GM13977 (cell line): ENCODE data around the gene LTBP1.

Experiments used
- DNase-seq: peaks from one replicate; pipeline ENCODE4 v3.0.0; 2012; ENCODE audit warnings: low spot score
- in situ Hi-C: fragments of 300-500 bp; cut with MboI; formaldehyde crosslinking; loops from one replicate; pipeline ENCODE4 v1.12.0; 2022; ENCODE audit warnings: low sequenced_read_pairs, low pct_unique_long_range_greater_than_20kb, mixed read lengths, inconsistent platforms; ENCODE audit not compliant: unreplicated experiment
- TF ChIP-seq, protein P1 (sequence below): IDR thresholded peaks from 2 replicates; pipeline ENCODE4 v1.5.1; 2012; ENCODE audit warnings: mild to moderate bottlenecking, control low read depth; ENCODE audit not compliant: insufficient read depth; ENCODE audit errors: extremely low read depth, missing control alignments

LTBP1 gene

DNA sequence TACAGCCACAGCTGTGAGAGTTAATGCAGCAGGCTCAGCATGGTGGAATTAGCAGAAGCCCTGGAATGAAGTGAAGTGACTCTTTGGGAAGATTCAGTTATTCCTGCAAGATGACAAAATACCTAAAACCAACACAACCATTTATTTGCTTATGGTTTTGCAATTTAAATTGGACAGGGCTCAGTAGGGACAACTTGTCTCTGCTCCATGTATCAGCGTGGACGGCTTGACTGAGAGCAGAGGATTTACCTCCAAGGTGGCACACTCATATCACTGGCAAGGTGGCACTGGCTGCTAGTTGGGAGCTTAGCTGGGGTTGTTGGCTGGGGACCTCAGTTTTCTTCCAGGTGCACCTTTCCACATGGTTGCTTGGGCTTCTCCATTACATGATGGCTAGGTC lies 58.3 kb downstream of the LTBP1 start:
- DNase-seq = no peak
- in situ Hi-C loops = no loop called here
- TF ChIP-seq, protein P1, sequence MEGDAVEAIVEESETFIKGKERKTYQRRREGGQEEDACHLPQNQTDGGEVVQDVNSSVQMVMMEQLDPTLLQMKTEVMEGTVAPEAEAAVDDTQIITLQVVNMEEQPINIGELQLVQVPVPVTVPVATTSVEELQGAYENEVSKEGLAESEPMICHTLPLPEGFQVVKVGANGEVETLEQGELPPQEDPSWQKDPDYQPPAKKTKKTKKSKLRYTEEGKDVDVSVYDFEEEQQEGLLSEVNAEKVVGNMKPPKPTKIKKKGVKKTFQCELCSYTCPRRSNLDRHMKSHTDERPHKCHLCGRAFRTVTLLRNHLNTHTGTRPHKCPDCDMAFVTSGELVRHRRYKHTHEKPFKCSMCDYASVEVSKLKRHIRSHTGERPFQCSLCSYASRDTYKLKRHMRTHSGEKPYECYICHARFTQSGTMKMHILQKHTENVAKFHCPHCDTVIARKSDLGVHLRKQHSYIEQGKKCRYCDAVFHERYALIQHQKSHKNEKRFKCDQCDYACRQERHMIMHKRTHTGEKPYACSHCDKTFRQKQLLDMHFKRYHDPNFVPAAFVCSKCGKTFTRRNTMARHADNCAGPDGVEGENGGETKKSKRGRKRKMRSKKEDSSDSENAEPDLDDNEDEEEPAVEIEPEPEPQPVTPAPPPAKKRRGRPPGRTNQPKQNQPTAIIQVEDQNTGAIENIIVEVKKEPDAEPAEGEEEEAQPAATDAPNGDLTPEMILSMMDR = no peak

- in situ Hi-C loops = no loop called here
- no peak for DNase-seq
Measured at GRCh38 chr2:33008716-33009115, 62.0 kb downstream of the LTBP1 start.

GRCh38 chr2:33009249-33009648 lies 62.5 kb downstream of the LTBP1 start:
- no peak for DNase-seq
- in situ Hi-C loops = no loop called here
- TF ChIP-seq, protein P1 = no peak

More at GRCh38 chr2:33008716-33009115, 62.0 kb downstream of the LTBP1 start:
- TF ChIP-seq, protein P1 = no peak

DNA sequence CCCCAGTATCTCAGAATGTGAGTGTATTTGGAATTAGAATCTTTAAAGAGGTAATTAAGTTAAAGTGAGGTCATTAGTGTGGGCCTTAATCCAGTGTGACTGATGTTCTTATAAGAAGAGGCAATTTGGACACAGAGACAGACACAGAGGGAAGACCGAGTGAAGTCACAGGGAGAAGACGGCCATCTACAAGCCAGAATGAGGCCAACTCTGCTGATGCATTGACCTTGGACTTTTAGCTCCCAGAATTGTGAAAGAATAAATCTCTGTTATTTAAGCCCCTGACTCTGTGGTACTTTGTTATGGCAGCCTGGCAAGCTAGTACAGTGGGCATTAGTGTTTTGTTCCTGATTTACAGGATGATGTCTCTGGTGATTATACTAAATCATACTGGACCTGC lies 64.6 kb downstream of the LTBP1 start:
- no peak for DNase-seq
- TF ChIP-seq, protein P1 = no peak
- in situ Hi-C loops = no loop called here

DNA sequence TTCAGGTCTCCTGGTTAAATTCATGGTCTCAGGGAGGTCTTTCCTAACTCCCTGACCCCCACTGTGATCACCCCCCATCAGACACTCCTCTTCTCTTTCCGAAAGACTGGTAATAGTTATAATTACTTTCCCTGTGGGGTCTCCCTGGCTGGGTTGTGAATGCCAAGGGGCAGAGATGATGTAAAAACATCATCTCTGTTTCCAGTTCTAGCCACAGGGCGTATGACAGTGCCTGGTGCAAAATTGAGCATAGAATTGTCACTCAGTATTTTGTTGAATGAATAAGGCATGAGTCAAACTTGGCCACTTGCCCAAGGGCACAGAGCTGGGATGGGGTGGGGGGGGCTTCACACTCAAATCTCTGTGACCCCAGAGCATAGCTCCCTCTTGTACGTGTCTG lies 65.2 kb downstream of the LTBP1 start:
- DNase-seq = no peak
- TF ChIP-seq, protein P1 = no peak

GRCh38 chr2:33013684-33014110 lies 66.9 kb downstream of the LTBP1 start:
- DNase-seq = no peak
- TF ChIP-seq, protein P1 = no peak
- in situ Hi-C loops = no loop called here

More for the DNA sequence above, 65.2 kb downstream of the LTBP1 start:
- in situ Hi-C loops = no loop called here

DNA sequence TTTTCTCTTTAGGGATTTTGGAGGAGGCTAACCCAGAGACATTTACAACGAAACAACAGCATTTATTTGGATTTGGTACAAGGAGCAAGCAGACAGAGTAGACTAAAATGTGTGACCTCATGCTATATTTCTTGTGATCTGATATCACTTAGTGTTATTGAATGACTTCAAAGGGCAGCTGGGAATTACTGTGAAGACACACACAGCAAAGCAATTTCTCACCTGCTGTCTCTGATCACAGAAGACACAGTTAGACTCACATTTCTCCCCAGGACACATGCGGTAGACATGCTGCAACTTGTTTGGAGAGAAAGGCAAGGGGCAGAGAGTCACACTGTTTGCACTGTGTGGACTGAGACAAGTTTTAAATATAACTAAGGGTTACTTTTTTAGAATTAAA lies 67.5 kb downstream of the LTBP1 start:
- DNase-seq = no peak
- TF ChIP-seq, protein P1 = no peak
- in situ Hi-C loops = no loop called here
